HG03095 (cell line): ENCODE results near the gene DDT.
"Not testable (repeated sequence)": the region's sequence is repeated elsewhere in the genome, so short reads cannot be mapped to it uniquely, and the experiment has no call there.

ENCODE experiments used
- ATAC-seq: cut with Tn5 transposase; IDR thresholded peaks from one replicate; pipeline ENCODE4 v1.9.1; 2021; ENCODE audit warnings: moderate library complexity; ENCODE audit not compliant: unreplicated experiment

Gene DDT

GRCh38 chr22:23989583-23990244, 15.5 kb upstream of the DDT start:
- not testable (repeated sequence) for ATAC-seq

- ATAC-seq, result not testable (repeated sequence)
These were observed 12.4 kb upstream of the DDT start for GRCh38 chr22:23986538-23987178.

- ATAC-seq, result not testable (repeated sequence)
These were observed 11.8 kb upstream of the DDT start for GRCh38 chr22:23986089-23986488.

- ATAC-seq, result no peak
These were observed 10.2 kb upstream of the DDT start for GRCh38 chr22:23984430-23984829.

- not testable (repeated sequence) for ATAC-seq
These were observed 6.3 kb upstream of the DDT start for GRCh38 chr22:23980567-23980966.

GRCh38 chr22:23979557-23980240, 5.5 kb upstream of the DDT start, which contains the start of gene GSTT2:
Gene GSTT2 (plus strand): TSS chr22:23980134.
- not testable (repeated sequence) for ATAC-seq

GRCh38 chr22:23977304-23977703, 3.1 kb upstream of the DDT start:
- ATAC-seq, result not testable (repeated sequence)

- peak; percentile 25 for ATAC-seq
These were observed 653 bp upstream of the DDT start for GRCh38 chr22:23974836-23975352.

- not testable (repeated sequence) for ATAC-seq
These were observed 2.3 kb downstream of the DDT start for GRCh38 chr22:23971927-23972326.

- ATAC-seq, result no peak
These were observed 3.3 kb downstream of the DDT start for GRCh38 chr22:23970816-23971486.

- ATAC-seq, result no peak
These were observed 4.0 kb downstream of the DDT start for GRCh38 chr22:23970201-23970641.

GRCh38 chr22:23969071-23969470, 5.2 kb downstream of the DDT start:
- no peak for ATAC-seq

- peak; percentile 82 for ATAC-seq
These were observed 7.7 kb downstream of the DDT start, which contains the start of gene DDTL for GRCh38 chr22:23966568-23966967. Gene DDTL (plus strand): TSS chr22:23966888. CDS start chr22:23966915, 27 bp downstream.

- ATAC-seq, result peak; percentile 35
These were observed 8.1 kb downstream of the DDT start for GRCh38 chr22:23966094-23966493.

- not testable (repeated sequence) for ATAC-seq
These were observed 13.0 kb downstream of the DDT start, which contains the start of gene GSTT2B for GRCh38 chr22:23961084-23961771. Gene GSTT2B (minus strand): TSS chr22:23961195. CDS start chr22:23961131, 64 bp downstream.

GRCh38 chr22:23956301-23956900, 17.8 kb downstream of the DDT start:
- not testable (repeated sequence) for ATAC-seq

GRCh38 chr22:23955886-23956285, 18.4 kb downstream of the DDT start:
- not testable (repeated sequence) for ATAC-seq

- not testable (repeated sequence) for ATAC-seq
These were observed 19.3 kb downstream of the DDT start for GRCh38 chr22:23954991-23955305.

GRCh38 chr22:23954193-23954990, 19.8 kb downstream of the DDT start:
- not testable (repeated sequence) for ATAC-seq
